ENCODE results near the gene CRIM1. TPM values are rescaled to one million over a fixed set of nuclear protein-coding genes. Genes with fewer than 3 reads are reported as not detected.

Gene CRIM1
- total RNA-seq, 1 experiment from 2014 or later: 46.5 TPM

- POLR2A ChIA-PET (ENCODE audit: low non-redundant PET): no interaction called here
- peak; percentile 47 for DNase-seq (ENCODE audit: low spot score)
- CTCF ChIA-PET: no interaction called here
- H3K9me3 ChIP-seq (ENCODE audit: low read depth, low read length, poor library complexity, severe bottlenecking): no peaks in the 10 kb centered on the region
- intact Hi-C loops (cut with micrococcal nuclease; ENCODE audit: unreplicated experiment): no loop called here
- H3K4me1 ChIP-seq (ENCODE audit: insufficient read depth, low read length, poor library complexity, severe bottlenecking): peaks cover 31% of the 10 kb centered on the region
- no peak overlapping the region for H3K27ac ChIP-seq (ENCODE audit: low read depth, low read length, poor library complexity, severe bottlenecking)
- no peak overlapping the region for H3K4me3 ChIP-seq (ENCODE audit: low read depth, low read length, poor library complexity, severe bottlenecking)
- TF ChIP-seq EZH2 (IDR thresholded peaks at IDR 0.05; ENCODE audit: borderline replicate concordance, low read depth, low read length, poor library complexity, severe bottlenecking) (no peak), CTCF (conservative IDR thresholded peaks at IDR 0.05; ENCODE audit: low read depth, low read length) (no peak)
- H3K36me3 ChIP-seq (ENCODE audit: insufficient read depth, low read length, poor library complexity, severe bottlenecking): no peaks in the 10 kb centered on the region
- H3K27me3 ChIP-seq (replicated peaks; ENCODE audit: insufficient read depth, low read depth, low read length, poor library complexity): no peaks in the 10 kb centered on the region
- BruUV-seq (replicated peaks): no TSS peak
Measured at GRCh38 chr2:36399050-36399449, 43.5 kb downstream of the CRIM1 start.

GRCh38 chr2:36403675-36404230 is 48.2 kb downstream of the CRIM1 start:
- Histone ChIP-seq H3K36me3 (ENCODE audit: insufficient read depth, low read length, poor library complexity, severe bottlenecking) (no peaks in the 10 kb centered on the region), H3K9me3 (ENCODE audit: low read depth, low read length, poor library complexity, severe bottlenecking) (no peaks in the 10 kb centered on the region), H3K4me1 (ENCODE audit: insufficient read depth, low read length, poor library complexity, severe bottlenecking) (peaks cover 38% of the 10 kb centered on the region), H3K27me3 (replicated peaks; ENCODE audit: insufficient read depth, low read depth, low read length, poor library complexity) (no peaks in the 10 kb centered on the region), H3K27ac (ENCODE audit: low read depth, low read length, poor library complexity, severe bottlenecking) (no peak overlapping the region), H3K4me3 (ENCODE audit: low read depth, low read length, poor library complexity, severe bottlenecking) (peak overlapping the region; percentile 14)
- POLR2A ChIA-PET (ENCODE audit: low non-redundant PET): no interaction called here
- CTCF ChIA-PET: interaction anchor here (0.9 kb wide), 1 partner anchor 56 kb away, joined by 3 read pairs; no protein-coding TSS in a partner anchor
- peak; percentile 88 for DNase-seq (ENCODE audit: low spot score)
- intact Hi-C loops (cut with micrococcal nuclease; ENCODE audit: unreplicated experiment): loop anchor here (2.0 kb wide), 1 partner anchor 53 kb away; no protein-coding TSS in a partner anchor
- no peak for TF ChIP-seq CTCF (conservative IDR thresholded peaks at IDR 0.05; ENCODE audit: low read depth, low read length)
- TF ChIP-seq EZH2 (IDR thresholded peaks at IDR 0.05; ENCODE audit: borderline replicate concordance, low read depth, low read length, poor library complexity, severe bottlenecking): no peak
- BruUV-seq (replicated peaks): no TSS peak

DNA sequence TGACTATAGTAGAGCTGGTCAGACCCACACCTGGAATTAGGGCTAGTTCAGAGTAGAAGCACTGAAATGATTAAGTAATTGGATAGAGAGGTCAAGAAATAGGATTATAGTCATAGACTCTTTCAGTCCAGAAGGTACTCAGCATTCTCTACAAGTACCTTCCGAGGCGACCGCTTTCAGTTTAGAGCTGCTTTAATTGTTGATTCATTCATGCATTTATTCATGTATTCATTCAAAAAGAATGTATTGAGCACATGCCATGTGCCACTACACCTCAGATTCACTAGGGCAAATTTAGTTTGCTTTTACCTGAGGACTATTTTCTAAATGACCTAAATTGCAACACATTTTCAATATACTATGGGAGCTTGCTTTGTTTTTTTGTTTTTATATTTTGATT is 48.7 kb downstream of the CRIM1 start:
- no peaks in the 10 kb centered on the region for H3K9me3 ChIP-seq (ENCODE audit: low read depth, low read length, poor library complexity, severe bottlenecking)
- no peaks in the 10 kb centered on the region for H3K36me3 ChIP-seq (ENCODE audit: insufficient read depth, low read length, poor library complexity, severe bottlenecking)
- TF ChIP-seq CTCF (conservative IDR thresholded peaks at IDR 0.05; ENCODE audit: low read depth, low read length) (no peak), EZH2 (IDR thresholded peaks at IDR 0.05; ENCODE audit: borderline replicate concordance, low read depth, low read length, poor library complexity, severe bottlenecking) (no peak)
- no peak overlapping the region for H3K27ac ChIP-seq (ENCODE audit: low read depth, low read length, poor library complexity, severe bottlenecking)
- intact Hi-C loops (cut with micrococcal nuclease; ENCODE audit: unreplicated experiment): loop anchor here (2.0 kb wide), 1 partner anchor 52 kb away; no protein-coding TSS in a partner anchor
- H3K27me3 ChIP-seq (replicated peaks; ENCODE audit: insufficient read depth, low read depth, low read length, poor library complexity): no peaks in the 10 kb centered on the region
- H3K4me1 ChIP-seq (ENCODE audit: insufficient read depth, low read length, poor library complexity, severe bottlenecking): peaks cover 40% of the 10 kb centered on the region
- ChIA-PET CTCF (interaction anchor here (0.9 kb wide), 1 partner anchor 56 kb away, joined by 3 read pairs; no protein-coding TSS in a partner anchor), POLR2A (ENCODE audit: low non-redundant PET) (no interaction called here)
- DNase-seq (ENCODE audit: low spot score): peak; percentile 67
- H3K4me3 ChIP-seq (ENCODE audit: low read depth, low read length, poor library complexity, severe bottlenecking): peak overlapping the region; percentile 14
- BruUV-seq (replicated peaks): no TSS peak

Data from A673 (cell line).